SK-N-SH treated with all-trans-retinoic acid at 6 μM for 48 hours (cell line): ENCODE data around the gene MIOX.

Source experiments
- PPARA ChIP-seq: fragments of 250-450 bp; sonication (Bioruptor Pico); IDR thresholded peaks from 2 replicates; pipeline ENCODE4 v1.5.0; 2020; ENCODE audit warnings: mild to moderate bottlenecking, borderline replicate concordance
- TCF4 ChIP-seq: fragments of 250-450 bp; sonication (Bioruptor Pico); IDR thresholded peaks from 2 replicates; pipeline ENCODE4 v1.8.0; 2021; ENCODE audit warnings: mild to moderate bottlenecking, moderate library complexity, borderline replicate concordance
- TOX ChIP-seq: fragments of 250-450 bp; sonication (Bioruptor Pico); IDR thresholded peaks from 2 replicates; pipeline ENCODE4 v1.8.0; 2021; ENCODE audit warnings: mild to moderate bottlenecking, moderate library complexity, borderline replicate concordance
- ZFP3 ChIP-seq: fragments of 250-450 bp; sonication (Bioruptor Pico); IDR thresholded peaks from 2 replicates; pipeline ENCODE4 v1.5.0; 2020; ENCODE audit warnings: mild to moderate bottlenecking, moderate library complexity
- ZFP30 ChIP-seq: fragments of 450-650 bp; formaldehyde crosslinking; IDR thresholded peaks from 2 replicates; pipeline ENCODE4 v1.5.0; 2022; ENCODE audit warnings: mild to moderate bottlenecking, moderate library complexity
- ZNF70 ChIP-seq: fragments of 450-650 bp; formaldehyde crosslinking; IDR thresholded peaks from 2 replicates; pipeline ENCODE4 v1.5.0; 2020; ENCODE audit warnings: mild to moderate bottlenecking, moderate library complexity
- TF ChIP-seq, protein P1 (sequence below): fragments of 250-450 bp; sonication (Bioruptor Pico); IDR thresholded peaks from 2 replicates; pipeline ENCODE4 v1.8.0; 2020; ENCODE audit warnings: mild to moderate bottlenecking, moderate library complexity, borderline replicate concordance
- TF ChIP-seq, protein P2 (sequence below): fragments of 250-450 bp; sonication (Bioruptor Pico); IDR thresholded peaks from 2 replicates; pipeline ENCODE4 v1.5.0; 2020; ENCODE audit warnings: mild to moderate bottlenecking, moderate library complexity

GRCh38 chr22:50461979-50462540 is 24.6 kb upstream of the MIOX start:
- TF ChIP-seq ZFP30 (no peak), ZFP3 (CRISPR knock-in tag) (no peak), TCF4 (no peak), TOX (CRISPR knock-in tag) (no peak), PPARA (no peak), ZNF70 (CRISPR knock-in tag) (no peak)
- TF ChIP-seq, protein P1, sequence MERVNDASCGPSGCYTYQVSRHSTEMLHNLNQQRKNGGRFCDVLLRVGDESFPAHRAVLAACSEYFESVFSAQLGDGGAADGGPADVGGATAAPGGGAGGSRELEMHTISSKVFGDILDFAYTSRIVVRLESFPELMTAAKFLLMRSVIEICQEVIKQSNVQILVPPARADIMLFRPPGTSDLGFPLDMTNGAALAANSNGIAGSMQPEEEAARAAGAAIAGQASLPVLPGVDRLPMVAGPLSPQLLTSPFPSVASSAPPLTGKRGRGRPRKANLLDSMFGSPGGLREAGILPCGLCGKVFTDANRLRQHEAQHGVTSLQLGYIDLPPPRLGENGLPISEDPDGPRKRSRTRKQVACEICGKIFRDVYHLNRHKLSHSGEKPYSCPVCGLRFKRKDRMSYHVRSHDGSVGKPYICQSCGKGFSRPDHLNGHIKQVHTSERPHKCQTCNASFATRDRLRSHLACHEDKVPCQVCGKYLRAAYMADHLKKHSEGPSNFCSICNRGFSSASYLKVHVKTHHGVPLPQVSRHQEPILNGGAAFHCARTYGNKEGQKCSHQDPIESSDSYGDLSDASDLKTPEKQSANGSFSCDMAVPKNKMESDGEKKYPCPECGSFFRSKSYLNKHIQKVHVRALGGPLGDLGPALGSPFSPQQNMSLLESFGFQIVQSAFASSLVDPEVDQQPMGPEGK (CRISPR knock-in tag), result no peak
- TF ChIP-seq, protein P2, sequence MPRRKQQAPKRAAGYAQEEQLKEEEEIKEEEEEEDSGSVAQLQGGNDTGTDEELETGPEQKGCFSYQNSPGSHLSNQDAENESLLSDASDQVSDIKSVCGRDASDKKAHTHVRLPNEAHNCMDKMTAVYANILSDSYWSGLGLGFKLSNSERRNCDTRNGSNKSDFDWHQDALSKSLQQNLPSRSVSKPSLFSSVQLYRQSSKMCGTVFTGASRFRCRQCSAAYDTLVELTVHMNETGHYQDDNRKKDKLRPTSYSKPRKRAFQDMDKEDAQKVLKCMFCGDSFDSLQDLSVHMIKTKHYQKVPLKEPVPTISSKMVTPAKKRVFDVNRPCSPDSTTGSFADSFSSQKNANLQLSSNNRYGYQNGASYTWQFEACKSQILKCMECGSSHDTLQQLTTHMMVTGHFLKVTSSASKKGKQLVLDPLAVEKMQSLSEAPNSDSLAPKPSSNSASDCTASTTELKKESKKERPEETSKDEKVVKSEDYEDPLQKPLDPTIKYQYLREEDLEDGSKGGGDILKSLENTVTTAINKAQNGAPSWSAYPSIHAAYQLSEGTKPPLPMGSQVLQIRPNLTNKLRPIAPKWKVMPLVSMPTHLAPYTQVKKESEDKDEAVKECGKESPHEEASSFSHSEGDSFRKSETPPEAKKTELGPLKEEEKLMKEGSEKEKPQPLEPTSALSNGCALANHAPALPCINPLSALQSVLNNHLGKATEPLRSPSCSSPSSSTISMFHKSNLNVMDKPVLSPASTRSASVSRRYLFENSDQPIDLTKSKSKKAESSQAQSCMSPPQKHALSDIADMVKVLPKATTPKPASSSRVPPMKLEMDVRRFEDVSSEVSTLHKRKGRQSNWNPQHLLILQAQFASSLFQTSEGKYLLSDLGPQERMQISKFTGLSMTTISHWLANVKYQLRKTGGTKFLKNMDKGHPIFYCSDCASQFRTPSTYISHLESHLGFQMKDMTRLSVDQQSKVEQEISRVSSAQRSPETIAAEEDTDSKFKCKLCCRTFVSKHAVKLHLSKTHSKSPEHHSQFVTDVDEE (CRISPR knock-in tag), result no peak
